ENCODE data around the gene ERN1.

Gene ERN1

GRCh38 chr17:64060331-64060730 lies 69.6 kb downstream of the ERN1 start:
- no peak for DNase-seq (ENCODE audit: low spot score)
- TF ChIP-seq, protein P1, sequence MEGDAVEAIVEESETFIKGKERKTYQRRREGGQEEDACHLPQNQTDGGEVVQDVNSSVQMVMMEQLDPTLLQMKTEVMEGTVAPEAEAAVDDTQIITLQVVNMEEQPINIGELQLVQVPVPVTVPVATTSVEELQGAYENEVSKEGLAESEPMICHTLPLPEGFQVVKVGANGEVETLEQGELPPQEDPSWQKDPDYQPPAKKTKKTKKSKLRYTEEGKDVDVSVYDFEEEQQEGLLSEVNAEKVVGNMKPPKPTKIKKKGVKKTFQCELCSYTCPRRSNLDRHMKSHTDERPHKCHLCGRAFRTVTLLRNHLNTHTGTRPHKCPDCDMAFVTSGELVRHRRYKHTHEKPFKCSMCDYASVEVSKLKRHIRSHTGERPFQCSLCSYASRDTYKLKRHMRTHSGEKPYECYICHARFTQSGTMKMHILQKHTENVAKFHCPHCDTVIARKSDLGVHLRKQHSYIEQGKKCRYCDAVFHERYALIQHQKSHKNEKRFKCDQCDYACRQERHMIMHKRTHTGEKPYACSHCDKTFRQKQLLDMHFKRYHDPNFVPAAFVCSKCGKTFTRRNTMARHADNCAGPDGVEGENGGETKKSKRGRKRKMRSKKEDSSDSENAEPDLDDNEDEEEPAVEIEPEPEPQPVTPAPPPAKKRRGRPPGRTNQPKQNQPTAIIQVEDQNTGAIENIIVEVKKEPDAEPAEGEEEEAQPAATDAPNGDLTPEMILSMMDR (IDR thresholded peaks at IDR 0.05; ENCODE audit: extremely low read depth, missing control alignments) = no peak

GRCh38 chr17:64059756-64060155 lies 70.2 kb downstream of the ERN1 start:
- TF ChIP-seq, protein P1 (IDR thresholded peaks at IDR 0.05; ENCODE audit: extremely low read depth, missing control alignments) = no peak
- DNase-seq (ENCODE audit: low spot score) = no peak

GRCh38 chr17:64058621-64059020 lies 71.3 kb downstream of the ERN1 start:
- no peak for DNase-seq (ENCODE audit: low spot score)
- TF ChIP-seq, protein P1 (IDR thresholded peaks at IDR 0.05; ENCODE audit: extremely low read depth, missing control alignments) = no peak

DNA sequence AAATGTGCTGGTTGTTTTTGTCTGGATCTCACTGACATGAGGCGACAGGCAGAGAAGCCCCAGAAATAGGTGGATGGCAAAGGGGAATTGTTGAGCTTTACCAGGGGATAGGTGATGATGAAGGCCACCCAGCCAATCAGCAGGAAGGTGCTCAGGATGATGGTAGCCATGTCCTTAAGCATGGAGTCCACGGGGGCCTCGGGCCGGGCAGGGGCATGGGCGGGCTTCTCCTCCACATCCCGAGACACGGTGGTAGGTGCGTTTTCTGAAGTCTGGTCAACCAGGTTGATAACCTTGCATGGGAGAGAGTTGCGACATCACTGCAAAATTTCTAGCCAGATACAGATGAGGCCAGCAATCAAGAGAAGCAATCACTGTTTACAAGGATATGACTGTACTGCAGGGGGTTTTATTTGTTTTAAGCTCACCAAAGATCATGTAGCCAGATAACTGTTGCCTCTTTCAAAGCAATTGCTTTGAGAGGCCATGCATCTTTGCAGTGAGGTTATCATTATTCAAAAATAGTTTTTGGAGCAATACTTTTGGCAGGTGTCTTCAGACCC lies 72.2 kb downstream of the ERN1 start:
- TF ChIP-seq, protein P1 (IDR thresholded peaks at IDR 0.05; ENCODE audit: extremely low read depth, missing control alignments) = no peak
- DNase-seq (ENCODE audit: low spot score) = no peak

DNA sequence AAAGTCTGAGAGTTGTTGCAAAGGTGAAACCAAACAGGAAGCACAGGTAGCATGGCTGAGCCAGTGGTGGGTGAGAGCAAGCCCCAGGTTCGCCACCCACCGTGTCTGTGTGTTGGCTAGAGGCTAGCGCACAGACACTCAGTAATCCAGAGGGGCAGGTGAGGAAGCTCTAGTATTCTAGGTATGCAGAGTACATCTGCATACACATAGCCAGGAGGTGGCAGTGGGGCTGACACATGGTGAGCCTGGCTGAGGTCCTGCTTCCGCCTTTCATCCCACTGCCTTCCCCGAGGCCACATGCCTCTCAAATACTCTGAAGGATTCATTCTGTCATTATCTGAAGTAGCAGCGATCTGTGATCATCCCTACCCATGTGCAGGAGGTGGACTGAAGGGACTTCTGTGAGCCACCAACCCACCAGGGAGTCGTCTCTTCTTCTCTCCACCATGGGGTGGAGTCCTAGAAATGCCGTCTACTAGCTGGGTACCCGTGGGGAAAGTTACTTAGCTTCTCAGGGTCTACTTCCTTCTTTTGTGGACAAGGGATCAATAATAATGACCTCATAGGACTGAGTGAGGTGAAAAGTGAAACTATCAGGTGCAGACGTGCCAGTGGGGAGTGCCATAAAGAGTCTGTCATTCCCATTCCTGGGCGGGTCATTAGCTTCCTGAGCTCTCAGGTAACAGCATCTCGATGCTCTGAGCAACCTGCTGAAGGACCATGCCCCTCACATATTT lies 73.5 kb downstream of the ERN1 start:
- TF ChIP-seq, protein P1 (IDR thresholded peaks at IDR 0.05; ENCODE audit: extremely low read depth, missing control alignments) = no peak

GRCh38 chr17:64055183-64056142 lies 74.5 kb downstream of the ERN1 start:
- TF ChIP-seq, protein P1 (IDR thresholded peaks at IDR 0.05; ENCODE audit: extremely low read depth, missing control alignments) = no peak
- DNase-seq (ENCODE audit: low spot score) = no peak

More for the DNA sequence above, 73.5 kb downstream of the ERN1 start:
- DNase-seq (ENCODE audit: low spot score) = peak; percentile 75
